ENCODE results near the gene HECTD3.
"Not testable (repeated sequence)": the region's sequence is repeated elsewhere in the genome, so short reads cannot be mapped to it uniquely, and the experiment has no call there.

HECTD3 gene

DNA sequence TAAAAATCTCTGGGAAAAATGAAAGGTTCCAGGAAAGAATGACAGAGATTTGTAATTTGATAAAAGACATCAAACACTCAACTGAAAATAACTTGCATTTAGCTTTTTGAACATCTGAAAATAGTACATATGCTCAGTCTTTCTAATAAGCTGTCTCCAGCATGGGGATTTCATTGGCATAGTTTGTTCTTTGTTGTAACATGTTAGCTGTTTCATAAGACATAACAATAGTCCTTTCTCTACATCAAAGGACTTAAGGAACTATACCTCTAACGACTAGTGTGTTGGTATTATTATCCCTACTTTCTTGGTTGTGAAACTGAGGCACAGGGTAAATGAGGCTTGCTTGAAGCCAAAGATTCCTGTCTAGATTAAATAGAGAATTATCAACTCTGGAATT, 46.7 kb downstream of the HECTD3 start:
- no peak overlapping the region for H3K4me3 ChIP-seq (ENCODE audit: low read depth, low read length)
- TF ChIP-seq CTCF (IDR thresholded peaks at IDR 0.05; ENCODE audit: insufficient read depth, low read depth, low read length, missing control alignments): no peak
- DNase-seq (ENCODE audit: low read depth): no peak

- TF ChIP-seq CTCF (IDR thresholded peaks at IDR 0.05; ENCODE audit: insufficient read depth, low read depth, low read length, missing control alignments): no peak
- no peak for DNase-seq (ENCODE audit: low read depth)
- H3K4me3 ChIP-seq (ENCODE audit: low read depth, low read length): no peak overlapping the region
Observed at GRCh38 chr1:44962729-44963128, 48.4 kb downstream of the HECTD3 start.

DNA sequence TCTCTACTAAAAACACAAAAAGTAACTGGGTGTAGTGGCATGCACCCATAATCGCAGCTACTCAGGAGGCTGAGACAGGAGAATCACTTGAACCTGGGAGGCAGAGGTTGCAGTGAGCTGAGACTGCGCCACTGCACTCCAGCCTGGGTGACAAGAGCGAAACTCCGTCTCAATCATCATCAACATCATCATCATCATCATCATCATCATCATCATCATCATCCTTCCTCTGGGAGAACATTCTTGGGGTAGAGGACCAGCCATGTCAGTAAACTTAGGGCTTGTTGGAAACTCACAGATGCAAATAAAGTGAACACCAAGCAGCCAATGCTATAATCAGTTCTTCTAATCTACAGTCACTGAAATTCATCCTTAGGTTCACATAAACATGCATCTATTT, 49.1 kb downstream of the HECTD3 start:
- H3K4me3 ChIP-seq (ENCODE audit: low read depth, low read length); DNase-seq (ENCODE audit: low read depth): not testable (repeated sequence)

GRCh38 chr1:44957566-44957965, 53.6 kb downstream of the HECTD3 start:
- not testable (repeated sequence) for H3K4me3 ChIP-seq (ENCODE audit: low read depth, low read length); DNase-seq (ENCODE audit: low read depth)

DNA sequence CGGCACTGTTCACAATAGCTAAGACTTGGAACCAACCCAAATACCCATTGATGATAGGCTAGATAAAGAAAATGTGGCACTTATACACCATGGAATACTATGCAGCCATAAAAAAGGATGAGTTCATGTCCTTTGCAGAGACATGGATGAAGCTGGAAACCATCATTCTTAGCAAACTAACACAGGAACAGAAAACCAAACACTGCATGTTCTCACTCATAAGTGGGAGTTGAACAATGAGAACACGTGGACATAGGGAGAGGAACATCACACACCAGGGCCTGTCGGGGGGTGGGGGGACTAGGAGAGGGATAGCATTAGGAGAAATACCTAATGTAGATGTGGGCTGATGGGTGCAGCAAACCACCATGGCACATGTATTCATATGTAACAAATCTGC, 55.0 kb downstream of the HECTD3 start:
- DNase-seq (ENCODE audit: low read depth); H3K4me3 ChIP-seq (ENCODE audit: low read depth, low read length): not testable (repeated sequence)
